Left ventricle myocardium inferior (tissue), 1 donor: ENCODE measurements around the gene FAM170A. TPM values are rescaled to one million over a fixed set of nuclear protein-coding genes. Genes with fewer than 3 reads are reported as not detected.

Experiments
- DNase-seq: peaks from one replicate; pipeline ENCODE4 v3.0.0-alpha.2; 2020
- H3K27ac ChIP-seq: fragments of 200-600 bp; replicated peaks from 2 replicates; pipeline ENCODE4 v1.8.0; 2021
- H3K27me3 ChIP-seq: fragments of 200-600 bp; 2 replicates; pipeline ENCODE4 v1.8.0; 2021; ENCODE audit warnings: low read depth
- H3K36me3 ChIP-seq: fragments of 200-600 bp; 2 replicates; pipeline ENCODE4 v1.8.0; 2021
- H3K4me1 ChIP-seq: fragments of 200-600 bp; 2 replicates; pipeline ENCODE4 v1.8.0; 2021
- H3K4me3 ChIP-seq: fragments of 200-600 bp; 2 replicates; pipeline ENCODE4 v1.8.0; 2021; ENCODE audit warnings: mild to moderate bottlenecking, moderate library complexity
- H3K9me3 ChIP-seq: fragments of 200-600 bp; replicated peaks from 2 replicates; pipeline ENCODE4 v1.8.0; 2021
- CTCF ChIP-seq: fragments of 200-600 bp; IDR thresholded peaks from 2 replicates; pipeline ENCODE4 v1.8.0; 2021; ENCODE audit warnings: antibody characterized with exemption, mild to moderate bottlenecking, borderline replicate concordance
- intact Hi-C: fragments of 100-400 bp; cut with micrococcal nuclease; formaldehyde crosslinking; loops from one replicate; pipeline ENCODE4 v1.11.0; 2022
- long read RNA-seq: library from polyadenylated mRNA; unstranded; transcript quantifications from one replicate; pipeline ENCODE4 v2.0.0, GENCODE V29; 2021
- total RNA-seq: library from RNA; stranded (reverse); fragmentation: NEBNext Ultra II Directional; extraction: Animal tissue kit (Norgen Biotek cat#: 25700); gene quantifications from one replicate; pipeline ENCODE4 v1.2.1, GENCODE V29; 2021
- donor health status: DM: no; HTN: yes; CAD: no; lungs with severe emphysema.

The FAM170A gene
- total RNA-seq: not detected
- long read RNA-seq: 0 reads

- no peaks in the 10 kb centered on the region for H3K36me3 ChIP-seq
- H3K4me1 ChIP-seq: no peaks in the 10 kb centered on the region
- H3K27ac ChIP-seq: no peak within 1 kb of the TSS
- no peaks in the 10 kb centered on the region for H3K9me3 ChIP-seq
- intact Hi-C loops: no loop called here
- no peak within 1 kb of the TSS for H3K4me3 ChIP-seq
- no peak for DNase-seq
- no peaks in the 10 kb centered on the region for H3K27me3 ChIP-seq
- no peak for TF ChIP-seq CTCF
Measured at GRCh38 chr5:119629339-119629738, at the start of gene FAM170A. Gene FAM170A (plus strand): TSS chr5:119629558. CDS start chr5:119629769, 211 bp downstream.

- no peaks in the 10 kb centered on the region for H3K36me3 ChIP-seq
- no peak overlapping the region for H3K27ac ChIP-seq
Measured at GRCh38 chr5:119582987-119583386, 46.4 kb upstream of the FAM170A start.

GRCh38 chr5:119583684-119584083 is 45.7 kb upstream of the FAM170A start:
- intact Hi-C loops: no loop called here
- no peak overlapping the region for H3K4me3 ChIP-seq
- TF ChIP-seq CTCF: no peak
- H3K27me3 ChIP-seq: no peaks in the 10 kb centered on the region
- no peak for DNase-seq
- H3K4me1 ChIP-seq: no peaks in the 10 kb centered on the region
- H3K27ac ChIP-seq: no peak overlapping the region
- no peaks in the 10 kb centered on the region for H3K36me3 ChIP-seq
- H3K9me3 ChIP-seq: peaks cover 6% of the 10 kb centered on the region

More at GRCh38 chr5:119582987-119583386, 46.4 kb upstream of the FAM170A start:
- H3K4me1 ChIP-seq: no peaks in the 10 kb centered on the region
- H3K9me3 ChIP-seq: no peaks in the 10 kb centered on the region
- no peak for DNase-seq
- no peak for TF ChIP-seq CTCF
- H3K4me3 ChIP-seq: no peak overlapping the region
- intact Hi-C loops: no loop called here
- H3K27me3 ChIP-seq: no peaks in the 10 kb centered on the region

GRCh38 chr5:119596046-119596445 is 33.3 kb upstream of the FAM170A start:
- no peaks in the 10 kb centered on the region for H3K27me3 ChIP-seq
- no peak for TF ChIP-seq CTCF
- DNase-seq: no peak
- H3K4me1 ChIP-seq: no peaks in the 10 kb centered on the region
- no peak overlapping the region for H3K27ac ChIP-seq
- H3K36me3 ChIP-seq: no peaks in the 10 kb centered on the region
- no peak overlapping the region for H3K4me3 ChIP-seq
- intact Hi-C loops: no loop called here
- peaks cover 17% of the 10 kb centered on the region for H3K9me3 ChIP-seq

- H3K27ac ChIP-seq: no peak overlapping the region
- intact Hi-C loops: no loop called here
- no peak for TF ChIP-seq CTCF
- H3K27me3 ChIP-seq: no peaks in the 10 kb centered on the region
- H3K4me1 ChIP-seq: no peaks in the 10 kb centered on the region
- no peak overlapping the region for H3K4me3 ChIP-seq
- no peak for DNase-seq
- no peaks in the 10 kb centered on the region for H3K36me3 ChIP-seq
- H3K9me3 ChIP-seq: peaks cover 10% of the 10 kb centered on the region
Measured at GRCh38 chr5:119597728-119598298, 31.5 kb upstream of the FAM170A start.
